Smooth muscle cell of the brain vasculature (primary cell): ENCODE results near the gene C3.
"Not testable (repeated sequence)": the region's sequence is repeated elsewhere in the genome, so short reads cannot be mapped to it uniquely, and the experiment has no call there.

Source experiments
- DNase-seq: peaks from one replicate; pipeline ENCODE4 v3.0.0-alpha.2; 2012; ENCODE audit warnings: low read depth, low spot score

Gene C3

GRCh38 chr19:6720369-6721137 lies at the start of gene C3:
Gene C3, minus strand, starts transcription at chr19:6720650. Its CDS starts 61 bp downstream, at chr19:6720589.
- no peak for DNase-seq

GRCh38 chr19:6769006-6769619 lies 48.7 kb upstream of the C3 start:
- no peak for DNase-seq

- DNase-seq: no peak
Observed at GRCh38 chr19:6768236-6768785, 47.9 kb upstream of the C3 start.

- no peak for DNase-seq
Observed at GRCh38 chr19:6767357-6768235, 47.1 kb upstream of the C3 start, which contains the start of gene SH2D3A. Gene SH2D3A, minus strand, starts transcription at chr19:6767435. Its CDS starts 3,687 bp downstream, at chr19:6763748.

- no peak for DNase-seq
Observed at GRCh38 chr19:6767081-6767356, 46.6 kb upstream of the C3 start.

- no peak for DNase-seq
Observed at GRCh38 chr19:6766357-6767080, 46.1 kb upstream of the C3 start.

- DNase-seq: no peak
Observed at GRCh38 chr19:6765738-6766356, 45.4 kb upstream of the C3 start.

GRCh38 chr19:6762253-6762797 lies 41.9 kb upstream of the C3 start:
- not testable (repeated sequence) for DNase-seq

GRCh38 chr19:6761053-6761676 lies 40.7 kb upstream of the C3 start:
- no peak for DNase-seq

GRCh38 chr19:6760606-6761005 lies 40.2 kb upstream of the C3 start:
- DNase-seq: no peak

- no peak for DNase-seq
Observed at GRCh38 chr19:6754653-6755463, 34.4 kb upstream of the C3 start.

GRCh38 chr19:6754136-6754535 lies 33.7 kb upstream of the C3 start:
- no peak for DNase-seq

GRCh38 chr19:6753178-6754031 lies 33.0 kb upstream of the C3 start:
- no peak for DNase-seq

- DNase-seq: no peak
Observed at GRCh38 chr19:6752256-6753177, 32.1 kb upstream of the C3 start.

- no peak for DNase-seq
Observed at GRCh38 chr19:6751189-6751588, 30.7 kb upstream of the C3 start.

GRCh38 chr19:6750062-6750461 lies 29.6 kb upstream of the C3 start:
- DNase-seq: no peak

- not testable (repeated sequence) for DNase-seq
Observed at GRCh38 chr19:6748543-6748942, 28.1 kb upstream of the C3 start.
